Transverse colon (tissue), 4 donors: ENCODE measurements around the gene HSPB1.
"Not testable (repeated sequence)": the region's sequence is repeated elsewhere in the genome, so short reads cannot be mapped to it uniquely, and the experiment has no call there.

Experiments used
- EP300 ChIP-seq: sonication (generic); formaldehyde crosslinking; IDR thresholded peaks from one replicate; pipeline ENCODE4 v1.6.1; 2017; ENCODE audit warnings: antibody characterized with exemption, low read depth
- POLR2A ChIP-seq: fragments of 450-650 bp; IDR thresholded peaks from one replicate; pipeline ENCODE4 v1.6.1; 2016; ENCODE audit warnings: antibody characterized with exemption, mild to moderate bottlenecking, moderate library complexity
- POLR2AphosphoS5 ChIP-seq, 3 donors: sonication (generic); formaldehyde crosslinking; IDR thresholded peaks; one replicate each; pipeline ENCODE4 v1.6.1; 2016; ENCODE audit warnings: antibody characterized with exemption in 3 of 3
- TF ChIP-seq, protein P1 (sequence below), 5 experiments: fragments of 200-600 bp in 3 of 5; fragments of 450-650 bp in 2 of 5; sonication (generic) in 3 of 5; IDR thresholded peaks; 1 replicate in 2 of 5; 2 replicates in 3 of 5; pipeline ENCODE4 v1.5.1; 2016 to 2017; ENCODE audit warnings: antibody characterized with exemption in 5 of 5, inconsistent platforms in 3 of 5, mild to moderate bottlenecking in 2 of 5, moderate library complexity in 1 of 5

DNA sequence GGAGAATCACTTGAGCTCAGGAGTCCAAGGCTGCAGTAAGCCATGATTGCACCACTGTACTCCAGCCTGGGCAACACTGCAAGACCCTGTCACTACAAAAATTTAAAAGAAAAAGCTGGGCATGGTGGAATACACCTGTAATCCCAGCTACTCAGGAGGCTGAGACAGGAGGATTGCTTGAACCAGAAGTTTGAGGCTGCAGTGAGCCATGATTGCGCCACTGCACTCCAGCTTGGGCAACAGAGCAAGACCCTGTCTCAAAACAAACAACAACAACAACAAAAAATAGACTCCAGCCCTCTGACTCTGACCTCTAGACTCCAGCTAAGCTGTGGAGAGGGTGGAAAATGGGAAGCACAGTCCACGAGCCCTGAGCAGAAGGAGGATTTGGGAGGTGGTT lies 31.1 kb upstream of the HSPB1 start:
- TF ChIP-seq, protein P1, sequence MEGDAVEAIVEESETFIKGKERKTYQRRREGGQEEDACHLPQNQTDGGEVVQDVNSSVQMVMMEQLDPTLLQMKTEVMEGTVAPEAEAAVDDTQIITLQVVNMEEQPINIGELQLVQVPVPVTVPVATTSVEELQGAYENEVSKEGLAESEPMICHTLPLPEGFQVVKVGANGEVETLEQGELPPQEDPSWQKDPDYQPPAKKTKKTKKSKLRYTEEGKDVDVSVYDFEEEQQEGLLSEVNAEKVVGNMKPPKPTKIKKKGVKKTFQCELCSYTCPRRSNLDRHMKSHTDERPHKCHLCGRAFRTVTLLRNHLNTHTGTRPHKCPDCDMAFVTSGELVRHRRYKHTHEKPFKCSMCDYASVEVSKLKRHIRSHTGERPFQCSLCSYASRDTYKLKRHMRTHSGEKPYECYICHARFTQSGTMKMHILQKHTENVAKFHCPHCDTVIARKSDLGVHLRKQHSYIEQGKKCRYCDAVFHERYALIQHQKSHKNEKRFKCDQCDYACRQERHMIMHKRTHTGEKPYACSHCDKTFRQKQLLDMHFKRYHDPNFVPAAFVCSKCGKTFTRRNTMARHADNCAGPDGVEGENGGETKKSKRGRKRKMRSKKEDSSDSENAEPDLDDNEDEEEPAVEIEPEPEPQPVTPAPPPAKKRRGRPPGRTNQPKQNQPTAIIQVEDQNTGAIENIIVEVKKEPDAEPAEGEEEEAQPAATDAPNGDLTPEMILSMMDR (IDR thresholded peaks at IDR 0.05) = not testable (repeated sequence)
- TF ChIP-seq EP300; POLR2AphosphoS5 (IDR thresholded peaks at IDR 0.05); POLR2A: not testable (repeated sequence)
